NCI-H1694 (cell line): ENCODE results near the gene UGT1A10.
"Not testable (repeated sequence)": the region's sequence is repeated elsewhere in the genome, so short reads cannot be mapped to it uniquely, and the experiment has no call there.

Experiments
- DNase-seq: peaks from one replicate; lab custom pipeline; 2025; lab: John Stamatoyannopoulos, UW

UGT1A10 gene

GRCh38 chr2:233692648-233693047, 56.4 kb downstream of the UGT1A10 start, which contains the start of gene UGT1A6:
Gene UGT1A6 (plus strand): TSS chr2:233692890. CDS start chr2:233693005, 115 bp downstream.
- DNase-seq = no peak

- DNase-seq = no peak
Measured at GRCh38 chr2:233693963-233694362, 57.7 kb downstream of the UGT1A10 start.

GRCh38 chr2:233698740-233699139, 62.5 kb downstream of the UGT1A10 start:
- DNase-seq = no peak

GRCh38 chr2:233699424-233700027, 63.3 kb downstream of the UGT1A10 start:
- DNase-seq = no peak

GRCh38 chr2:233700028-233700635, 63.9 kb downstream of the UGT1A10 start:
- DNase-seq = no peak

- DNase-seq = not testable (repeated sequence)
Measured at GRCh38 chr2:233700842-233701241, 64.6 kb downstream of the UGT1A10 start.

- no peak for DNase-seq
Measured at GRCh38 chr2:233702238-233702637, 66.0 kb downstream of the UGT1A10 start.

- DNase-seq = no peak
Measured at GRCh38 chr2:233705911-233706506, 69.8 kb downstream of the UGT1A10 start.

GRCh38 chr2:233706720-233707119, 70.5 kb downstream of the UGT1A10 start:
- DNase-seq = no peak

GRCh38 chr2:233707940-233708644, 71.8 kb downstream of the UGT1A10 start:
- DNase-seq = no peak

GRCh38 chr2:233708942-233709341, 72.7 kb downstream of the UGT1A10 start:
- DNase-seq = no peak

- DNase-seq = peak; percentile 56
Measured at GRCh38 chr2:233711312-233712008, 75.2 kb downstream of the UGT1A10 start.

- DNase-seq = no peak
Measured at GRCh38 chr2:233712611-233713261, 76.5 kb downstream of the UGT1A10 start, which contains the start of gene UGT1A5. Gene UGT1A5 (plus strand): TSS chr2:233712907. CDS start chr2:233712992, 85 bp downstream.

GRCh38 chr2:233713262-233713615, 77.0 kb downstream of the UGT1A10 start:
- DNase-seq = no peak

GRCh38 chr2:233714121-233714520, 77.9 kb downstream of the UGT1A10 start:
- DNase-seq = no peak

GRCh38 chr2:233718552-233718951, 82.3 kb downstream of the UGT1A10 start, which contains the start of gene UGT1A4:
Gene UGT1A4 (plus strand): TSS chr2:233718736. CDS start chr2:233718821, 85 bp downstream.
- no peak for DNase-seq

- no peak for DNase-seq
Measured at GRCh38 chr2:233728723-233729301, 92.6 kb downstream of the UGT1A10 start, which contains the start of gene UGT1A3. Gene UGT1A3 (plus strand): TSS chr2:233729042. CDS start chr2:233729127, 85 bp downstream.

GRCh38 chr2:233736868-233737653, 100.8 kb downstream of the UGT1A10 start:
- not testable (repeated sequence) for DNase-seq

- no peak for DNase-seq
Measured at GRCh38 chr2:233740870-233741269, 104.6 kb downstream of the UGT1A10 start.
